HG03196 (cell line): ENCODE results near the gene ATP9B.
"Not testable (repeated sequence)": the region's sequence is repeated elsewhere in the genome, so short reads cannot be mapped to it uniquely, and the experiment has no call there.

Experiments used
- ATAC-seq: cut with Tn5 transposase; IDR thresholded peaks from one replicate; pipeline ENCODE4 v1.9.1; 2021; ENCODE audit not compliant: unreplicated experiment

ATP9B gene

DNA sequence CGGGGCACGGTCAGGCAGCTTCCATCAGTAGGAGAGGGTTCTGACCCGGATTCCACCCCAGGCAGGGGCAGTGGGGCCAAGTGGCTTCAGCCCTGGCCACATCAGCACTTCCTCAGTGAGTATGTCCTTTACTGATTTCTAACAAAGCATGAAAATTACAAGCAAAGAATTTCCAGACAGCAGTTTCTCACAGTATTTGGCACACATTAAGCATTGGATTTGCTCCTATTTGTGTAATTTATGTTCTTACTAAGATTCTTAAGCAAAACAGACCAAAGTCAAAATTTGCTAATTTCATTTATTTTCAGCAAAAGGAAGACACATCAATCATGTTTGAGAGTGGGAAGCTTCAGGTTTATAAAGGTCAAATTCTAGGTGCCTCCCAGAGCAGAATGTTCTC is 253.2 kb downstream of the ATP9B start:
- no peak for ATAC-seq

DNA sequence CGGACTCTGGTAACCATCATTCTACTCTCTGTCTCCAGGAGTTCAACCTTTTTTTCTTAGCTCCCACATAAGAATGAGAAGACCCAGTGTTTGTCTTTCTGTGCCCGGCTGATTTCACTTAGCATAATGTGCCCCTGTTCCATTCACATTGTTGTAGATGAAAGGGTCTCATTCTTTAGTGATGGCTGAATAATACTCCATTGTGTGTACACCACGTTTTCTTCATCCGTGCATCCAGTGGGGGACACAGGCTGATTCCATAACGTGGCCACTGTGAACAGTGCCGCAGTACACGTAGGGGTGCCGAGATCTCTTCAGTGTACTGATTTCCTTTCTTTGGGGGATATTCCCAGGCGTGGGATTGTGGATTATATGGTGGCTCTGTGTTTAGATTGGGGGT is 254.3 kb downstream of the ATP9B start:
- no peak for ATAC-seq

DNA sequence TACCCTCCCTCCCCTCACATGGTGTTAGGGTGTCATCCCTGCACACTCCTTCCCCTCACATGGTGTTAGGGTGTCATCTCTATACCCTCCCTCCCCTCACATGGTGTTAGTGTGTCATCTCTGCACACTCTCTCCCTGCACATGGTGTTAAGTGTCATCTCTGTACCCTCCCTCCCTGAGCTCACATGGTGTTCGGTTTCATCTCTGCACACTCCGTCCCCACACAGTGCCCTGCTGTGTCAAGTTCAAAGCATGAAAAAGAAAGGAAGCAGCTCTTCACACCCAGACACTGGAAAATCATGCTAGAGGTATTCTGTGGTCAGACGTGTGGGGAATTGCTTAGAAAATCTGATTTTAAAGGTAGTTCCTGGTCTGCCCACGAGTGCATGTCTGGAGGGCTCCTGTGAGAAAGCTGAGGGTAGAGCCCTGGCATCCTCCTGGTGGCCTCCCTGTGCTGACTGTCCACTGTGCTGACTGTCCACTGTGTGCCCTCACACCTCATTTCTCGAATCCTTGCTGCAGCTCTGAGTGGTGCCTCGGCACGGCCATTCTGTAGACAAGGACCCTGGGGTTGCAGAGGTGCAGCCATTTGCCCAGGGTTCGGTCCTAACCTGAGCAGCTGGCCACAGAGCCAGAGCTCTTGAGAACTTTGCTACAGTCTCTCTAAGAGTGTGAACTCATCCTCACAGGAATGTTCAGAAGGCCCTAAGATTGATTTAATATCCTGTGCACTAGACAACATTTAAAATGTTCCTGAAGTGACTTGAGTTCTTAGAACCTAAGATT is 257.4 kb downstream of the ATP9B start:
- no peak for ATAC-seq

DNA sequence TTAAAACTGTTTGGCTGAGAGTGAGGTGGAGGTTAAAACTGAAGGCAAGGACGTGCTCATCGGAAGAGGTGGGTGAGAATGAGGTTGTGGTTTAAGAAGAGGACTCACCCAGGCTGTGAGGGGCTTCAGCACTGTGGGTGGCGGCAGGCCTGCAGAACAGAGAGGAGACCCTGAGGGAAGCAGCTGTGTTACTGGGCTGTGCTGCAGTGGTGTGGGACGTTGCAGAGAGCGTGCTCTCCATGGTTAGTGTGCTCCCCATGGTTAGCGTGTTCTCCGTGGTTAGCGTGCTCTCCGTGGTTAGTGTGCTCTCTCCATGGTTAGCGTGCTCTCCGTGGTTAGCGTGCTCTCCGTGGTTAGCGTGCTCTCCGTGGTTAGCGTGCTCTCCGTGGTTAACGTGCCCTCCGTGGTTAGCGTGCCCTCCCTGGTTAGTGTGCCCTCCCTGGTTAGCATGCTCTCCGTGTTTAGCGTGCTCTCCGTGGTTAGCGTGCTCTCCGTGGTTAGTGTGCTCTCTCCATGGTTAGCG is 258.1 kb downstream of the ATP9B start:
- no peak for ATAC-seq

DNA sequence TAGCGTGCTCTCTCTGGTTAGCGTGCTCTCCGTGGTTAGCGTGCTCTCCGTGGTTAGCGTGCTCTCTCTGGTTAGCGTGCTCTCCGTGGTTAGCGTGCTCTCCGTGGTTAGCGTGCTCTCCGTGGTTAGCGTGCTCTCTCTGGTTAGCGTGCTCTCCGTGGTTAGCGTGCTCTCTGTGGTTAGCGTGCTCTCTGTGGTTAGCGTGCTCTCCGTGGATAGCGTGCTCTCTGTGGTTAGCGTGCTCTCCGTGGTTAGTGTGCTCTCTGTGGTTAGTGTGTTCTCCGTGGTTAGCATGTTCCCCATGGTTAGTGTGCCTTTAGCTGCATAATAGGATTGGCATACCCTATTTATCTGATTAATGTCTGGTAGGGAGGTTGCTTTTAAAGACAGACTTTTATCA is 258.7 kb downstream of the ATP9B start:
- not testable (repeated sequence) for ATAC-seq

DNA sequence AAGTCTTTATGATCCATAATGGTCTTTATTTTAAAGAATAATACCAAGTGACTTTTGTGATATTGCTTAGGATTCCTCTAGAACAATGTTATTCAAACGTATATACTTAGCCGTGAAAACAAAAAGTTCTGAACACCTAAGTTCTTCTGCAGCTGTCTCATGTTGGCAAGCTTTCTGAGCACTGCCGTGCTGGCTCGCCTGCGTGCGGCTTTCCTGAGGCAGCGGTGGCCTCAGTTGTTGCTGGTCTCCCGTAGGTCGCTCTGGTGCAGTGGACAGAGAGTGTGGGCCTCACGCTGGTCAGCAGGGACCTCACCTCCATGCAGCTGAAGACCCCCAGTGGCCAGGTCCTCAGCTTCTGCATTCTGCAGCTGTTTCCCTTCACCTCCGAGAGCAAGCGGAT is 259.7 kb downstream of the ATP9B start:
- ATAC-seq = no peak

DNA sequence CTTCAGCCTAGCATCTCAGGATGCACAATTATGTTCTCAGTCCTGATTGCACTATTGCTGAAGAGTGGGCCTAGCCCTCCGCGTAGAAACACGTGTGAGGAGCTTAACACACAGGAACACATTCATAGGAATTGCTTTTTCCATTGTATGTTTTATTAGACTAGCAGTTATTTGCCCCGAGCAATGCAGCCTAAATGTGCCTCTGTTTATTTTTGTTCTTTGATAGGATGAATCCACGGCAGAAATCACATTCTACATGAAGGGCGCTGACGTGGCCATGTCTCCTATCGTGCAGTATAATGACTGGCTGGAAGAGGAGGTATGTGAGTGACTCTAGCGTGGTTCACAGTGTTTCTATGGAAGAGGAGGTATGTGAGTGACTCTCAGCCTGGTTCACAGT is 260.6 kb downstream of the ATP9B start:
- ATAC-seq = no peak

DNA sequence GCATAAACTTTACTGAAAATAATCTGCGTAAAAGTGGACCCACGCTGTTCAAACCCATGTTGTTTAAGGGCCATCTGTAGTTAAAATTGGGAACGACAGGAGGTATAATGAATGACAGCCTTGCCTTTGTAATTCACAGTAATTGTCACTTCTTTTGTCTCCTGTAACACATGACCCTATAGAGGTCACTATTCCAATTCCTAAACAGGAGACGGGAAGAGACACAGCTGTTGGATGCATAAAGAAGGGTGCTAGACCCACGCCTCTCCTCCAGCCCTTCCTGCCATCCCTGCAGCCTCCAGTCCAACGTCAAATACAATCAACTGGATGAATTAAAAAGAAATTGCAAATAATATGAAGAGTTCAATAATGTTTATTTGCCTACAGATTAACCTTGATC is 263.5 kb downstream of the ATP9B start:
- ATAC-seq = no peak

DNA sequence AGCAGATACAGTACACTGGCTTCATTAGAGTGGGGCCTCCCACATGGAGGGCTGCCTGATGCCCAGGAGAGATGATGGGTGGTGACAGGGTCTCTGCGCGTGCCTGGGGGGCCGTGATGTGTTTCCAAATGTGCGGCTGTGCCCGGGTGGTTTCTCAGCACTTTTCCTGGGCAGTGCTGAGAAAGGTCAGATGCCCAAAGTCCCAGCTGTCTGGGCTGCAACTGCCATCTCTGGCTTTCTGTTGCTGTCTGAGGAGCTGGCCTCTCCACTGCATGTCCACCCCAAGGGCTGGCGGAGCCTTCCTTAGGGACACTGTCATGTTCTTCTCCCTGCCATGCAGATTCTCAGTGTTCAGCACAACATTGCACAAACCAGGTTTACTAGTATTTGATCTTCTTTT is 263.9 kb downstream of the ATP9B start:
- ATAC-seq = no peak

DNA sequence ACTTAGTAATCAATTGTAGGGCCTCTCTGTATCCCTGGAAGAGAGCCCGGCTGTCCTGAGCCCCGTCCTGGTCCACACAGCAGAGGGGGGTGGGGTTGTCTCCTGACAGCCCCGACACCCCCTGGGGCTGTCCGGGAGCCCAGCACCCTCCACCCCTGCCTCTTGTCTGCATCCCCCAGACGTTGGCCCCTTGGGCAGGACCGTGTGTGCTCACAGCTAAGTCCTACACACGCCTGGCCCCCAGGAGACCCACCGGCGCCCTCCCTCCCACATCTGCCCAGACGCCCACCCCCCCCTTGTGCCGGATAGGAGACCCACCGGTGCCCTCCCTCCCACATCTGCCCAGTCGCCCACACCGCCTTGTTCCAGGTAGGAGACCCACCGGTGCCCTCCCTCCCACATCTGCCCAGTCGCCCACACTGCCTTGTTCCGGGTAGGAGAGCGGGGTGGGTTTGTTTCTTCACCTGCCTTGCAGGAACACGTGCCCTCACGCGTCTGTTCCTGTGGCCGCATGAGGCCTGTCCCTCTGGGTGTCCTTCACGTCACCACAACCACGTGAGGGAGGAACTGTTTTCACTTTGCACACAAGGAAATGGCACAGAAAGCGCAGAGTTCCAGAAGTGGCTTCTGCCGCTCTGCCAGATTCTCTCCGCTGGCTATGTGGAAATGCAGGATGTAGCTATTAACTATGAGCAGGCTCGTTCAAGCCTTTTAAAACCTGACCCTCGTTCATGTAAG is 265.5 kb downstream of the ATP9B start:
- no peak for ATAC-seq

DNA sequence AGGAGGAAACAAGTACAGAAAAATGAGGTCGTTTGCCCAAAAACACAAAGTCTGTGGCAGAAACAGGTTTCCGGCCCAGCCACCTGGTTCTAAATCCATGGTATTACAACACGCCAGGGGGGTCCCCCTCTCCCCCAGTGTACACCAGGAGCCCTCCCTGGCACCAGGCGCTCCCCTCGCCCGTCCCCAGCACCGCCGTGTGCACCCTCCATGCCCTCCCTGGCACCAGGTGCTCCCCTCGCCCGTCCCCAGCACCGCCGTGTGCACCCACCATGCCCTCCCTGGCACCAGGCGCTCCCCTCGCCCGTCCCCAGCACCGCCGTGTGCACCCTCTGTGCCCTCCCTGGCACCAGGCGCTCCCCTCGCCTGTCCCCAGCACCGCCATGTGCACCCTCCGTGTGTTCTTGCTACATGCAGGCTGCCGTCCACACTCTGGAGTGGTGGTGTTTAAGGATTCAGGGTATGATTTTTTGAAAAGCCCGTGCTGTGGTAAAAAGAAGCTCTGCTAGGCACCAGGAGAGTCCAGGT is 266.7 kb downstream of the ATP9B start:
- ATAC-seq = no peak

DNA sequence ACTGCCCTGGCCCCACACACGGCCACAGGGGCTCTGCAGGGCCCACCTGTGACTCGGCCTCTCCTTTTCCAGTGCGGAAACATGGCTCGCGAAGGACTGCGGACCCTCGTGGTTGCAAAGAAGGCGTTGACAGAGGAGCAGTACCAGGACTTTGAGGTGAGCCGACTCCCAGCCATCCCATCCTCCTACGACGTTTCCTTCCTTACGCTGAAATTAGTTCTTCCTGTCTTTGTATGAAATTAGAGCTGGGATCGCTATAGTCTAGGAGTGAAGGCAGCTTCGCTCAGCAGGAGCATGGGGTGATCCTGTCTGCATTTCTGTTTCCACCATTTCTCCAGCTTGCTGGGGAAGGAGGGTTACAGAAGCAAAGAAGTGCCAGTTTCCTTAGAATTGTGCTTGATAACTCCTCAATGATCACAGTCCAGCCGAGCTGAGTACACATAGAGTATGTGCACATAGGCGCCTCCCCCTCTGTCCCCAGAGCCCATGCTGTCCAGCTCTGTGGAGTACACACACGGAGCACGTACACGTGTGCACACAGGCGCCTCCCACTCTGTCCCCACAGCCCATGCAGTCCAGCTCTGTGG is 267.5 kb downstream of the ATP9B start:
- no peak for ATAC-seq

DNA sequence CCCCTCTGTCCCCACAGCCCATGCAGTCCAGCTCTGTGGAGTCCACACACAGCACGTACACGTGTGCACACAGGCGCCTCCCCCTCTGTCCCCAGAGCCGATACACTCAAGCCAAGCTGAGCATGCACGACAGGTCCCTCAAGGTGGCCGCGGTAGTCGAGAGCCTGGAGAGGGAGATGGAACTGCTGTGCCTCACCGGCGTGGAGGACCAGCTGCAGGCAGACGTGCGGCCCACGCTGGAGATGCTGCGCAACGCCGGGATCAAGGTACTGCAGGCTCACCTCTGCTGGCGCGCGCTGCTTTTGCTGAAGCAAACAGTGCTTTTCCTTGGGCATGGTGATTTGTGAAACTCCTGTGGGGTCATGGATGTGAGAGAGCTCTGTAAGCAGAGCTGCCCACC is 268.0 kb downstream of the ATP9B start:
- ATAC-seq = no peak

DNA sequence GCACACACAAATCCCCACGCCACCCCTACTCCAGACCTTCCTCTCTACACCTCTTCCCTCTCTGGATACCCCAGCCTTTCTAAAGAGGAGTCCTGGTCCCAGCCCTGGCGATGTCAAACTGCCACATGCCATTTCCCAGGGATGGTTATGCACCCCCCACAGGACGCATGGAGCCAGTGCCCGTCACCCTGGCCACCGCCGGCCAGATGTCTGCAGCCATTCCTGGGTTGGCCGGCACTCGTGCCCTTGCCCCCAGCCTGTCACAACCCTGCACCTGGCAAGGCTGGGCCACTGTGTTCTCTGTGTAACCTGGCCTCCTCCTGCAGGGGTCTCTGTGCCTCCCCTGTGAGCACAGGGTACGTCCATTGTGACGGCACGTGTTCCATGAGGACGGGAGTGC is 268.4 kb downstream of the ATP9B start:
- no peak for ATAC-seq

DNA sequence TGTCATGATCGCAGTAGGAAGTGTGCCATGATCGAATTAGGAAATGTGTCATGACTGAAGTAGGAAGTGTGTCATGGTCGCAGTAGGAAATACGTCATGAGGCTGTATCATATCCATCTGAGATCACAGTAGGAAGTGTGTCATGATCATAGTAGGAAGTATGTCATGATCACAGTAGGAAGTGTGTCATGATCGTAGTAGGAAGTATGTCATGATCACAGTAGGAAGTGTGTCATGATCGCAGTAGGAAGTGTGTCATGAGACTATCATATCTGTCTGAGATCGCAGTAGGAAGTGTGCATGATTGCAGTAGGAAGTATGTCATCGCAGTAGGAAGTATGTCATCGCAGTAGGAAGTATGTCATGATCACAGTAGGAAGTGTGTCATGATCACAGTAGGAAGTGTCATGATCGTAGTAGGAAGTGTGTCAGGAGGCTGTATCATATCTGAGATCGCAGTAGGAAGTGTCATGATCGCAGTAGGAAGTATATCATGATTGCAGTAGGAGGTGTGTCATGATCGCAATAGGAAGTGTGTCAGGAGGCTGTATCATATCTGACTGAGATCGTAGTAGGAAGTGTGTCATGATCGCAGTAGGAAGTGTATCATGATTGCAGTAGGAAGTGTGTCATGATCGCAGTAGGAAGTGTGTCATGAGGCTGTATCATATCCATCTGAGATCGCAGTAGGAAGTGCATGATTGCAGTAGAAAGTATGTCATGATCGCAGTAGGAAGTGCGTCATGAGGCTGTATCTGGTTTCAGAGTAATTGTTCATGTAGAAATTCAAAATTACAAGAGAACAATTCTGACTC is 270.1 kb downstream of the ATP9B start:
- no peak for ATAC-seq

DNA sequence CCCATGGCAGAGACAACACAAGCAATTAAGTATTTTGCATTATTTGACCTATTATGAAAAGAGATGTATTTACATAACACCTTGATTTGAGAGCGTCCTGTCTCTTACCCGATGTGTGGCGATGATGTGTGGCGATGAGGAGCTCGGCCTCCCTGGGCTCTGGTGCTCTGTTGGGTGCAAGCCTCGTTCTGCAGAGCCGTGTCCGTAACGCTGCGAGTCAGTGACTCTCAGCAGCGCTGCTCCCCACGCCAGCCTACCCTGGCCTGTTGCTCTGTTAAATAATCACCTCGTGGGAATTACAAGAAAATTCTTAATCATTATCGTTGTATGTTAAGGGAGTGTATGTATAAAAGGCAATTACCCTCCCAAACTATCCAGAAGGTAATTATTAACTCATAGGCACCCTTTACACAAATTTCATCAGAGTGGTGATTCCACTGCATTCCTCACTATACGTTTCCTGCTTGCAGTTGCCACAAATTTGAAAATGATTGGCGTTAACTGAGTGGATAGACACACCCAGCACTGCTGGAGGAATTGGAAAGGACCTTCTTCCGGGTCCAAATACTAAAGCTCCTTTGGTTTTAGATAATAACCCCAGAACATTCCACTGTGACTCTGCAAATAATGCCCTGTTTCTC is 274.5 kb downstream of the ATP9B start:
- no peak for ATAC-seq

DNA sequence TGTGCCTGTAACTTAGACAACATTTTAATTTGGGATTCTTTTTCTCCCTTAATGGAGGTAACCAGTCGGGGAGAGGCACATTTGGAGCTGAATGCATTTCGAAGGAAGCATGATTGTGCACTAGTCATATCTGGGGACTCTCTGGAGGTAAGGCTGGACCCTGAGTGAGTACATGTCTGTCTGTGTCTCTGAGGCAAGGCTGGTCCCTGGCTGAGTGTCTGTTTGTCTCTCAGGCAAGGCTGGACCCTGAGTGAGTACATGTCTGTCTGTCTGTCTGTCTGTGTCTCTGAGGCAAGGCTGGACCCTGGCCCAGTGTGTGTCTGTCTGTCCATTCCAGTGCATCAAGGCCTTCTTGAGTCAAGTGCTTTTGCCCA is 275.0 kb downstream of the ATP9B start:
- ATAC-seq = no peak

DNA sequence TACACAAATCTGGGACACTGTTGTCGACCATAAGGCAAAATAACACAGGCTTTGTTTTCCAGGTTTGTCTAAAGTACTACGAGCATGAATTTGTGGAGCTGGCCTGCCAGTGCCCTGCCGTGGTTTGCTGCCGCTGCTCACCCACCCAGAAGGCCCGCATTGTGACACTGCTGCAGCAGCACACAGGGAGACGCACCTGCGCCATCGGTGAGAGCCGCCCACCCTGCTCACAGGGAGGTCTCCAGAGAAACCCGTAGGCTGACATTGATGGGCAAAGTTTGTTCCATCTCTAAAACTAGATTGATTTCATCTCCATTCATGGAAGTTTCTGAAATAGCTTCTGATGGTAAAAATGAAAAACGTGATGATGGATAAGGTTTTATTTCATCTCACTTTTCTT is 276.2 kb downstream of the ATP9B start:
- no peak for ATAC-seq

DNA sequence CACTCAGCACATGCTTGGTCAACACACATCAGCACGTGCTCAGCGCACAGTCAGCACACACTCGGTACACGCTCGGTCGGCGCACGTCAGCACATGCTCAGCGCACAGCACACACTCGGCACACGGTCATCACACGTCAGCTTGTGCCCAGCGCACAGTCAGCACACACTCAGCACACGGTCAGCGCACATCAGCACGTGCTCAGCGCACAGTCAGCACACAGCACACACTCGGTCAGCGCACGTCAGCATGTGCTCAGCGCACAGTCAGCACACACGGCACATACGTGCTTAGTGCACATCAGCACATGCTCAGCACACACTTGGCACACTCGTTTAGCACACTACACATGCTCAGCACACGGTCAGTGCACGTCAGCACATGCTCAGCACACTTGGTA is 276.8 kb downstream of the ATP9B start:
- ATAC-seq = no peak

DNA sequence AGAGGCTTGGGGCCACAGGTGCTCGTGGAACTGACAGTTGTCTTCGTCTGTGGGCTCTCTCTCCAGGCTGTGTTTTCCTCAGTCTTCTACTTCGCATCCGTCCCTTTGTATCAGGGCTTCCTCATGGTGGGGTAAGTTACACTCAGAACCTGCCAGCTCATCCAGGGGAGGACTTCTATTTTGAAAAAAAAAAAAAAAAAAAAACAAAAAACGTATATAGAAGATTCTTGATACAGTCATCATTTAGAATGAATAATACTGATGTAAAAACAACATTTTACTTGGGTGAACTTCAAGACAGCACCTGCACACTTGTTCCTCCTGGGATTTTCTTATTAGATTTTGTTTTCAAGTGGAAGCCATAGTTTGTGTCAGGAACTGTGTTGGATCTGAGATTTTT is 278.9 kb downstream of the ATP9B start:
- no peak for ATAC-seq

DNA sequence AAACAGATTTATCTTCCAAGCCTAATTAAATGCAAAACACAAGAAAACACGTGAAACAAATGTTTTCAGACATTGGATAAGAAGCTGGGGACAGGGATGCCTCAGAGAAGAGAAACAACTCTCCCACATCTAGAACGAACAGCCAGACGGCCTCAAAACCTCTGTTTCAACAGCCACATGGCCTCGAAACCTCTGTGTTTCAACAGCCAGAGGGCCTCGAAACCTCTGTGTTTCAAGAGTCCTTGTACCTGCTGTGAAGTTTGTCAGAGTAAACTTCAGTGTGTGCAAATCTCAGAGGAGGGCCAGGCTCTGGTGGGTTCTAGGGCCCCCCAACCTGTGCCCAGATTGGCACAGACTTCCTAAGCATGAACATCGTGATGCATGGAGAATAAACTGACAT is 283.2 kb downstream of the ATP9B start:
- ATAC-seq = no peak
